HS-27A (cell line): ENCODE results near the gene FUOM.

Experiments used
- DNase-seq: peaks from one replicate; pipeline ENCODE4 v3.0.0-alpha.2; 2012; ENCODE audit warnings: low read depth, missing footprints

Gene FUOM

GRCh38 chr10:133357285-133358161 is at the start of gene FUOM:
FUOM (minus strand) TSS chr10:133358019; CDS start chr10:133358007, 12 bp downstream.
- DNase-seq, result no peak

GRCh38 chr10:133405844-133406527 is 48.2 kb upstream of the FUOM start:
- no peak for DNase-seq

GRCh38 chr10:133405272-133405671 is 47.5 kb upstream of the FUOM start:
- DNase-seq, result no peak

GRCh38 chr10:133403784-133404183 is 46.0 kb upstream of the FUOM start:
- DNase-seq, result no peak

- no peak for DNase-seq
Observed at GRCh38 chr10:133403359-133403758, 45.5 kb upstream of the FUOM start.

GRCh38 chr10:133401981-133402725 is 44.3 kb upstream of the FUOM start:
- no peak for DNase-seq

- DNase-seq, result no peak
Observed at GRCh38 chr10:133401500-133401899, 43.7 kb upstream of the FUOM start.

GRCh38 chr10:133400624-133401424 is 43.0 kb upstream of the FUOM start:
- DNase-seq, result no peak

GRCh38 chr10:133399123-133399601 is 41.3 kb upstream of the FUOM start:
- DNase-seq, result no peak

GRCh38 chr10:133397938-133398337 is 40.1 kb upstream of the FUOM start:
- no peak for DNase-seq

- no peak for DNase-seq
Observed at GRCh38 chr10:133396035-133396624, 38.3 kb upstream of the FUOM start.

GRCh38 chr10:133394801-133395221 is 37.0 kb upstream of the FUOM start:
- no peak for DNase-seq

GRCh38 chr10:133394064-133394663 is 36.3 kb upstream of the FUOM start, which contains the start of gene MTG1:
MTG1 (plus strand) TSS chr10:133394157; CDS start chr10:133394221, 64 bp downstream.
- peak; percentile 46 for DNase-seq

GRCh38 chr10:133393401-133394063 is 35.7 kb upstream of the FUOM start:
- DNase-seq, result no peak

- no peak for DNase-seq
Observed at GRCh38 chr10:133391761-133392518, 34.1 kb upstream of the FUOM start.

GRCh38 chr10:133391249-133391635 is 33.4 kb upstream of the FUOM start:
- DNase-seq, result no peak

- DNase-seq, result no peak
Observed at GRCh38 chr10:133390597-133391248, 32.9 kb upstream of the FUOM start.

GRCh38 chr10:133388973-133389818 is 31.4 kb upstream of the FUOM start:
- no peak for DNase-seq
